HepG2 (cell line): ENCODE results near the gene TWNK. TPM values are rescaled to one million over a fixed set of nuclear protein-coding genes. Genes with fewer than 3 reads are reported as not detected.

ENCODE experiments used
- DR1 ChIP-seq: sonication (generic); formaldehyde crosslinking; IDR thresholded peaks from 2 replicates; pipeline ENCODE4 v1.8.0; 2021; ENCODE audit warnings: mild to moderate bottlenecking, missing genetic modification reagents, inconsistent platforms
- EP300 ChIP-seq, 3 experiments: sonication (generic) in 1 of 3; formaldehyde crosslinking in 1 of 3; IDR thresholded peaks; 2 replicates each; pipeline versions ENCODE4 v1.5.1 to v1.6.1; 2011 to 2020; ENCODE audit warnings: low read depth in 2 of 3, low read length in 2 of 3, borderline replicate concordance in 1 of 3, improper control_type of control experiment in 1 of 3, mild to moderate bottlenecking in 1 of 3, missing genetic modification reagents in 1 of 3, moderate library complexity in 1 of 3
- FOXJ3 ChIP-seq: sonication (generic); formaldehyde crosslinking; IDR thresholded peaks from 2 replicates; pipeline ENCODE4 v1.4.0; 2020; ENCODE audit warnings: missing genetic modification reagents, mild to moderate bottlenecking, borderline replicate concordance
- FOXK2 ChIP-seq: fragments of 450-650 bp; IDR thresholded peaks from 2 replicates; pipeline ENCODE4 v1.6.1; 2016
- GABPA ChIP-seq, 2 experiments: IDR thresholded peaks; 2 replicates each; pipeline ENCODE4 v1.6.1; 2011 to 2016; ENCODE audit warnings: low read depth in 2 of 2, low read length in 1 of 2, missing biosample characterization in 1 of 2, missing genetic modification characterization in 1 of 2
- HNRNPL ChIP-seq: fragments of 200-400 bp; formaldehyde crosslinking; IDR thresholded peaks from 2 replicates; pipeline ENCODE4 v1.6.1; 2017; ENCODE audit warnings: mild to moderate bottlenecking, low read depth, low read length
- JUND ChIP-seq: sonication (generic); formaldehyde crosslinking; IDR thresholded peaks from 2 replicates; pipeline ENCODE4 v1.8.0; 2022; ENCODE audit warnings: mild to moderate bottlenecking, missing genetic modification reagents
- MIER3 ChIP-seq: IDR thresholded peaks from 2 replicates; pipeline ENCODE4 v1.6.1; 2016; ENCODE audit warnings: missing compliant biosample characterization, borderline replicate concordance
- MZF1 ChIP-seq: sonication (generic); formaldehyde crosslinking; IDR thresholded peaks from 2 replicates; pipeline ENCODE4 v1.8.1; 2023; ENCODE audit warnings: mild to moderate bottlenecking, missing genetic modification reagents, borderline replicate concordance
- NCOA2 ChIP-seq: sonication (generic); formaldehyde crosslinking; IDR thresholded peaks from 2 replicates; pipeline ENCODE4 v1.8.0; 2022; ENCODE audit warnings: inconsistent platforms
- PCBP1 ChIP-seq: fragments of 200-400 bp; formaldehyde crosslinking; IDR thresholded peaks from 2 replicates; pipeline ENCODE4 v1.6.1; 2017; ENCODE audit warnings: mild to moderate bottlenecking, low read depth, low read length, borderline replicate concordance
- PHF21A ChIP-seq: sonication (generic); formaldehyde crosslinking; IDR thresholded peaks from 2 replicates; pipeline ENCODE4 v1.5.0; 2020; ENCODE audit warnings: mild to moderate bottlenecking, missing genetic modification reagents
- RARG ChIP-seq: sonication (generic); formaldehyde crosslinking; IDR thresholded peaks from 2 replicates; pipeline ENCODE4 v1.4.0; 2020; ENCODE audit warnings: low read depth, mild to moderate bottlenecking, missing genetic modification reagents
- TBP ChIP-seq: sonication (generic); formaldehyde crosslinking; IDR thresholded peaks from 2 replicates; pipeline ENCODE4 v1.5.0; 2020; ENCODE audit warnings: missing genetic modification reagents
- ZBTB21 ChIP-seq: sonication (generic); formaldehyde crosslinking; IDR thresholded peaks from 2 replicates; pipeline ENCODE4 v1.4.0; 2020; ENCODE audit warnings: missing genetic modification reagents
- ZFX ChIP-seq: sonication (generic); formaldehyde crosslinking; IDR thresholded peaks from 2 replicates; pipeline ENCODE4 v1.4.0; 2020; ENCODE audit warnings: mild to moderate bottlenecking, low read depth, missing genetic modification reagents, moderate library complexity
- ZNF121 ChIP-seq: sonication (generic); formaldehyde crosslinking; IDR thresholded peaks from 2 replicates; pipeline ENCODE4 v1.5.0; 2020; ENCODE audit warnings: mild to moderate bottlenecking, missing genetic modification reagents
- ZNF230 ChIP-seq: sonication (generic); formaldehyde crosslinking; IDR thresholded peaks from 2 replicates; pipeline ENCODE4 v1.4.0; 2020; ENCODE audit warnings: mild to moderate bottlenecking, missing genetic modification reagents
- ZNF296 ChIP-seq: sonication (generic); formaldehyde crosslinking; conservative IDR thresholded peaks from 2 replicates; pipeline ENCODE4 v1.5.0; 2020; ENCODE audit warnings: mild to moderate bottlenecking, missing genetic modification reagents
- ZNF878 ChIP-seq: sonication (generic); formaldehyde crosslinking; IDR thresholded peaks from 2 replicates; pipeline ENCODE4 v1.8.1; 2023; ENCODE audit warnings: mild to moderate bottlenecking, missing genetic modification reagents, moderate library complexity
- polyA plus RNA-seq, 8 experiments: library from polyadenylated mRNA; depleted of rRNA in 3 of 8; stranded (reverse) in 7 of 8; unstranded in 1 of 8; fragments of >200 nt; fragmentation: Illumina TruSeq in 4 of 8; extraction: Trizol in 4 of 8; gene quantifications; 2 replicates each; pipeline versions ENCODE4 v1.2.1 to v1.2.3, GENCODE V29; 2011 to 2016; ENCODE audit warnings: low read depth in 4 of 8, missing spikeins in 1 of 8, mixed read lengths in 1 of 8; ENCODE audit not compliant: insufficient read depth in 1 of 8
- total RNA-seq, 5 experiments: library from RNA; depleted of rRNA; stranded (reverse); fragments of >200 nt; fragmentation: Illumina TruSeq; extraction: Trizol; gene quantifications; 2 replicates each; pipeline ENCODE4 v1.2.3, GENCODE V29; 2016; ENCODE audit warnings: low read depth in 1 of 5
- TF ChIP-seq, protein P1 (sequence below): sonication (generic); formaldehyde crosslinking; IDR thresholded peaks from 2 replicates; pipeline ENCODE4 v1.5.1; 2020; ENCODE audit warnings: missing genetic modification reagents, mild to moderate bottlenecking, borderline replicate concordance
- TF ChIP-seq, protein P2 (sequence below): sonication (generic); IDR thresholded peaks from 2 replicates; pipeline ENCODE4 v1.6.1; 2016; ENCODE audit warnings: low read depth, borderline replicate concordance
- TF ChIP-seq, protein P3 (sequence below): sonication (generic); formaldehyde crosslinking; IDR thresholded peaks from 2 replicates; pipeline ENCODE4 v1.9.0; 2022; ENCODE audit warnings: low read depth, missing genetic modification reagents

The TWNK gene
- total and polyA plus RNA-seq, 2 of the 13 experiments (the other 11 are each of a cell fraction or from before 2014, with no cell fraction given), result 10.7 to 16.5 TPM

DNA sequence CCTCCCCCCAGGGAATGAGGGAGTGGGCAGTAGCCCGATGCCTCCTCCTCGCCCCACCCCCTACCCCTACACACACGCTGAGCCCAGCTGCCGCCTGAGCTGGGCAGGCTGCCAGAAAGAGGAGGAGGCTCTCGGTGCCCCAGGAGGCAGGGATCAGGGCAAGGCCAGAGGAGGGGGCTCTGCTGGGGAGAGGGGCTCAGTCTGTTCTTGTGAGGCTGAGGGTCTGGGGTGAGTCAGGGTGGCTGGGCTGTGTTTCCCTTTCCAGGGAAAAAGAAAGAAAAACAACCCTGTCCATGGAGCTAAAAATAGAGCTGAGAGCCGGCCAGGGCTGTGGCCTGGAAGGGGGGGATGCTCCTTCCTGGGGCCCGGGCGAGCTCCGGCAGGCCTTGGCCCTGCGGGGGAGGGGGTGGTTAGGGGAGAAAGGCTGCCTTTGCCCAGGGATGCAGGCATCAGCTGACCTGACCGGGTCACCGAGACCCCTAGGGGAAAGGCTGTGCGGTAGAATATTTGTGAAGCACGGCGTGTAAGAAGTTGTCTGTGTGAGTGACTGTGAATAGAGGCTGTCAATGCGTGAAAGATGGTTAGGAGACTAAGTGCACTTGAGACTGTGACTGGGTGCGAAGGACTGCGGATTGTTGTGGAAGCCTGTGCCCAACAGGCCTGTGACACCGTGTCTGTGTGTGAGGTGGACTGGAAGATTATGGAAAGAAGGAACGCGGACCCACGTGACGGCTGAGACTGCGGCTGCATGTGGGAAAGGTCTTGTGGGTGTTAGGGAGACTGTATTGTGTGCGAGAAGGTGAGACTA lies 11.0 kb downstream of the TWNK start (continued):
- 0 out of 2 replicates have a peak, but pooled peaks have one; percentile 14 for TF ChIP-seq PHF21A (CRISPR knock-in tag)
- 0 out of 2 replicates have a peak, but pooled peaks have one; percentile 46 for TF ChIP-seq PCBP1
- no peak for TF ChIP-seq FOXK2
- TF ChIP-seq, protein P1, sequence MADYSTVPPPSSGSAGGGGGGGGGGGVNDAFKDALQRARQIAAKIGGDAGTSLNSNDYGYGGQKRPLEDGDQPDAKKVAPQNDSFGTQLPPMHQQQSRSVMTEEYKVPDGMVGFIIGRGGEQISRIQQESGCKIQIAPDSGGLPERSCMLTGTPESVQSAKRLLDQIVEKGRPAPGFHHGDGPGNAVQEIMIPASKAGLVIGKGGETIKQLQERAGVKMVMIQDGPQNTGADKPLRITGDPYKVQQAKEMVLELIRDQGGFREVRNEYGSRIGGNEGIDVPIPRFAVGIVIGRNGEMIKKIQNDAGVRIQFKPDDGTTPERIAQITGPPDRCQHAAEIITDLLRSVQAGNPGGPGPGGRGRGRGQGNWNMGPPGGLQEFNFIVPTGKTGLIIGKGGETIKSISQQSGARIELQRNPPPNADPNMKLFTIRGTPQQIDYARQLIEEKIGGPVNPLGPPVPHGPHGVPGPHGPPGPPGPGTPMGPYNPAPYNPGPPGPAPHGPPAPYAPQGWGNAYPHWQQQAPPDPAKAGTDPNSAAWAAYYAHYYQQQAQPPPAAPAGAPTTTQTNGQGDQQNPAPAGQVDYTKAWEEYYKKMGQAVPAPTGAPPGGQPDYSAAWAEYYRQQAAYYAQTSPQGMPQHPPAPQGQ (CRISPR knock-in tag), result no peak
- TF ChIP-seq ZFX (CRISPR knock-in tag), result peak; percentile 34
- TF ChIP-seq, protein P2, sequence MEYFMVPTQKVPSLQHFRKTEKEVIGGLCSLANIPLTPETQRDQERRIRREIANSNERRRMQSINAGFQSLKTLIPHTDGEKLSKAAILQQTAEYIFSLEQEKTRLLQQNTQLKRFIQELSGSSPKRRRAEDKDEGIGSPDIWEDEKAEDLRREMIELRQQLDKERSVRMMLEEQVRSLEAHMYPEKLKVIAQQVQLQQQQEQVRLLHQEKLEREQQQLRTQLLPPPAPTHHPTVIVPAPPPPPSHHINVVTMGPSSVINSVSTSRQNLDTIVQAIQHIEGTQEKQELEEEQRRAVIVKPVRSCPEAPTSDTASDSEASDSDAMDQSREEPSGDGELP, result peak; percentile 85
- TF ChIP-seq RARG (CRISPR knock-in tag), result no peak
- TF ChIP-seq, protein P3, sequence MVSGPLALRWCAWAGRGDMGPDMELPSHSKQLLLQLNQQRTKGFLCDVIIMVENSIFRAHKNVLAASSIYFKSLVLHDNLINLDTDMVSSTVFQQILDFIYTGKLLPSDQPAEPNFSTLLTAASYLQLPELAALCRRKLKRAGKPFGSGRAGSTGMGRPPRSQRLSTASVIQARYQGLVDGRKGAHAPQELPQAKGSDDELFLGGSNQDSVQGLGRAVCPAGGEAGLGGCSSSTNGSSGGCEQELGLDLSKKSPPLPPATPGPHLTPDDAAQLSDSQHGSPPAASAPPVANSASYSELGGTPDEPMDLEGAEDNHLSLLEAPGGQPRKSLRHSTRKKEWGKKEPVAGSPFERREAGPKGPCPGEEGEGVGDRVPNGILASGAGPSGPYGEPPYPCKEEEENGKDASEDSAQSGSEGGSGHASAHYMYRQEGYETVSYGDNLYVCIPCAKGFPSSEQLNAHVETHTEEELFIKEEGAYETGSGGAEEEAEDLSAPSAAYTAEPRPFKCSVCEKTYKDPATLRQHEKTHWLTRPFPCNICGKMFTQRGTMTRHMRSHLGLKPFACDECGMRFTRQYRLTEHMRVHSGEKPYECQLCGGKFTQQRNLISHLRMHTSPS (CRISPR knock-in tag), result peak; percentile 71
- TF ChIP-seq GABPA (IDR thresholded peaks at IDR 0.05; ENCODE audit: low read depth, low read length), result no peak
- no peak for TF ChIP-seq GABPA (CRISPR knock-in tag; IDR thresholded peaks at IDR 0.05; ENCODE audit: low read depth)
- TF ChIP-seq JUND (CRISPR knock-in tag), result 0 out of 2 replicates have a peak, but pooled peaks have one; percentile 32
- no peak for TF ChIP-seq TBP (CRISPR knock-in tag)
- TF ChIP-seq MIER3 (CRISPR knock-in tag), result peak; percentile 55; the same call in 1 of the 2 replicates
- TF ChIP-seq DR1 (CRISPR knock-in tag), result no peak; the same call in 1 of the 2 replicates
- TF ChIP-seq ZNF121 (CRISPR knock-in tag), result no peak
- TF ChIP-seq ZBTB21 (CRISPR knock-in tag), result no peak; the same call in 1 of the 2 replicates
- 0 out of 2 replicates have a peak, but pooled peaks have one; percentile 4 for TF ChIP-seq NCOA2 (CRISPR knock-in tag)
- TF ChIP-seq FOXJ3 (CRISPR knock-in tag), result no peak
- TF ChIP-seq HNRNPL, result 0 out of 2 replicates have a peak, but pooled peaks have one; percentile 14
- TF ChIP-seq ZNF230 (CRISPR knock-in tag), result no peak
- 0 out of 2 replicates have a peak, but pooled peaks have one; percentile 9 for TF ChIP-seq ZNF296 (CRISPR knock-in tag)
- TF ChIP-seq MZF1 (CRISPR knock-in tag), result peak; percentile 95; the same call in 1 of the 2 replicates
- 0 out of 2 replicates have a peak, but pooled peaks have one; percentile 19 for TF ChIP-seq ZNF878 (CRISPR knock-in tag)
- TF ChIP-seq EP300 (IDR thresholded peaks at IDR 0.05; ENCODE audit: low read depth in 2 of 2, low read length in 2 of 2), result peak in 1 of 2 experiments; percentile 41; a peak in 1 of 4 replicates
- no peak for TF ChIP-seq EP300 (CRISPR knock-in tag; IDR thresholded peaks at IDR 0.05; ENCODE audit: borderline replicate concordance)
